SK-N-SH treated with all-trans-retinoic acid at 6 μM for 48 hours (cell line): Measurements from ENCODE around the gene MAGI3.

Experiments used
- ATAC-seq: fragments of 200-7000 bp; cut with Tn5 transposase; 3 replicates; pipeline ENCODE4 v1.9.1; 2020; ENCODE audit warnings: mild to moderate bottlenecking, moderate library complexity
- ARNTL ChIP-seq: fragments of 450-650 bp; formaldehyde crosslinking; IDR thresholded peaks from 2 replicates; pipeline ENCODE4 v1.5.0; 2020; ENCODE audit warnings: low read depth, mild to moderate bottlenecking, moderate library complexity, borderline replicate concordance
- BACH2 ChIP-seq: fragments of 250-450 bp; sonication (Bioruptor Pico); IDR thresholded peaks from 2 replicates; pipeline ENCODE4 v1.9.0; 2021; ENCODE audit warnings: mild to moderate bottlenecking, borderline replicate concordance
- CSDC2 ChIP-seq: fragments of 250-450 bp; sonication (Bioruptor Pico); IDR thresholded peaks from 2 replicates; pipeline ENCODE4 v1.5.0; 2020; ENCODE audit warnings: mild to moderate bottlenecking, moderate library complexity
- ESRRG ChIP-seq: fragments of 250-450 bp; sonication (Bioruptor Pico); IDR thresholded peaks from 2 replicates; pipeline ENCODE4 v1.6.1; 2021; ENCODE audit warnings: mild to moderate bottlenecking
- GLIS3 ChIP-seq: fragments of 250-450 bp; sonication (Bioruptor Pico); IDR thresholded peaks from 2 replicates; pipeline ENCODE4 v1.5.0; 2020; ENCODE audit warnings: mild to moderate bottlenecking, moderate library complexity
- ISL1 ChIP-seq: fragments of 250-450 bp; sonication (Bioruptor Pico); IDR thresholded peaks from 2 replicates; pipeline ENCODE4 v2.1.2; 2022; ENCODE audit warnings: mild to moderate bottlenecking, moderate library complexity
- OSR1 ChIP-seq: fragments of 250-450 bp; sonication (Bioruptor Pico); IDR thresholded peaks from 2 replicates; pipeline ENCODE4 v1.8.0; 2022; ENCODE audit warnings: moderate library complexity, mild to moderate bottlenecking, inconsistent platforms
- PPARA ChIP-seq: fragments of 250-450 bp; sonication (Bioruptor Pico); IDR thresholded peaks from 2 replicates; pipeline ENCODE4 v1.5.0; 2020; ENCODE audit warnings: mild to moderate bottlenecking, borderline replicate concordance
- RARB ChIP-seq: fragments of 250-450 bp; sonication (Bioruptor Pico); IDR thresholded peaks from 2 replicates; pipeline ENCODE4 v1.8.0; 2021; ENCODE audit warnings: mild to moderate bottlenecking, moderate library complexity
- SNAI2 ChIP-seq: fragments of 250-450 bp; sonication (Bioruptor Pico); IDR thresholded peaks from 2 replicates; pipeline ENCODE4 v1.5.0; 2020; ENCODE audit warnings: mild to moderate bottlenecking, moderate library complexity
- TCF4 ChIP-seq: fragments of 250-450 bp; sonication (Bioruptor Pico); IDR thresholded peaks from 2 replicates; pipeline ENCODE4 v1.8.0; 2021; ENCODE audit warnings: mild to moderate bottlenecking, moderate library complexity, borderline replicate concordance
- TOX ChIP-seq: fragments of 250-450 bp; sonication (Bioruptor Pico); IDR thresholded peaks from 2 replicates; pipeline ENCODE4 v1.8.0; 2021; ENCODE audit warnings: mild to moderate bottlenecking, moderate library complexity, borderline replicate concordance
- ZC3H10 ChIP-seq: fragments of 250-450 bp; sonication (Bioruptor Pico); IDR thresholded peaks from 2 replicates; pipeline ENCODE4 v1.5.1; 2021; ENCODE audit warnings: mild to moderate bottlenecking, moderate library complexity
- ZFP3 ChIP-seq: fragments of 250-450 bp; sonication (Bioruptor Pico); IDR thresholded peaks from 2 replicates; pipeline ENCODE4 v1.5.0; 2020; ENCODE audit warnings: mild to moderate bottlenecking, moderate library complexity
- ZFP30 ChIP-seq: fragments of 450-650 bp; formaldehyde crosslinking; IDR thresholded peaks from 2 replicates; pipeline ENCODE4 v1.5.0; 2022; ENCODE audit warnings: mild to moderate bottlenecking, moderate library complexity
- ZNF565 ChIP-seq: fragments of 450-650 bp; formaldehyde crosslinking; conservative IDR thresholded peaks from 2 replicates; pipeline ENCODE4 v1.5.0; 2020; ENCODE audit warnings: low read depth, mild to moderate bottlenecking, moderate library complexity
- ZNF70 ChIP-seq: fragments of 450-650 bp; formaldehyde crosslinking; IDR thresholded peaks from 2 replicates; pipeline ENCODE4 v1.5.0; 2020; ENCODE audit warnings: mild to moderate bottlenecking, moderate library complexity
- ZNF8 ChIP-seq: fragments of 450-650 bp; formaldehyde crosslinking; IDR thresholded peaks from 2 replicates; pipeline ENCODE4 v1.5.0; 2020; ENCODE audit warnings: mild to moderate bottlenecking, moderate library complexity
- TF ChIP-seq, protein P1 (sequence below): fragments of 250-450 bp; sonication (Bioruptor Pico); IDR thresholded peaks from 2 replicates; pipeline ENCODE4 v1.5.0; 2020; ENCODE audit warnings: mild to moderate bottlenecking, moderate library complexity
- TF ChIP-seq, protein P2 (sequence below): fragments of 250-450 bp; sonication (Bioruptor Pico); IDR thresholded peaks from 2 replicates; pipeline ENCODE4 v1.5.1; 2021; ENCODE audit warnings: mild to moderate bottlenecking, moderate library complexity
- TF ChIP-seq, protein P3 (sequence below): fragments of 250-450 bp; sonication (Bioruptor Pico); IDR thresholded peaks from 2 replicates; pipeline ENCODE4 v1.8.0; 2020; ENCODE audit warnings: mild to moderate bottlenecking, moderate library complexity, borderline replicate concordance
- TF ChIP-seq, protein P4 (sequence below): fragments of 250-450 bp; sonication (Bioruptor Pico); IDR thresholded peaks from 2 replicates; pipeline ENCODE4 v1.8.0; 2021; ENCODE audit warnings: low read depth, mild to moderate bottlenecking, moderate library complexity, borderline replicate concordance
- TF ChIP-seq, protein P5 (sequence below): fragments of 250-450 bp; sonication (Bioruptor Pico); IDR thresholded peaks from 2 replicates; pipeline ENCODE4 v1.5.1; 2020; ENCODE audit warnings: low read depth, mild to moderate bottlenecking, moderate library complexity

MAGI3 gene

DNA sequence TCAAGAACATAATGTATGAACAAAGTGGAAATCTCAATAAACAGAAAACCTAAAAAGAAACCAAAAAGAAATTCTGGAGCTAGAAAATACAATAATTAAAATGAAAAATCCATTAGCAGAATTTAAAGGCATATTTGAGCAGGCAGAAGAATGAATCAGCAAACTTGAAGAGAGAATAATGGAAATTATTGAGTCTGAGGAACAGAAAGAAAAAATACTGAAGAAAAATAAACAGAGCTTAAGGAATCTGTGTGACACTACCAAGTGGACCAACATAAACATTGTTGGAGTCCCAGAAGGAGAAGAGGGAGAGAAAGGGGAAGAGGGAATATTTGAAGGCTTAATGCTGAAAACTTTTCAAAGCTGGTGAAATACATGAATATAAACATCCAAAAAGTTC lies 54.5 kb downstream of the MAGI3 start:
- no peak for ATAC-seq

DNA sequence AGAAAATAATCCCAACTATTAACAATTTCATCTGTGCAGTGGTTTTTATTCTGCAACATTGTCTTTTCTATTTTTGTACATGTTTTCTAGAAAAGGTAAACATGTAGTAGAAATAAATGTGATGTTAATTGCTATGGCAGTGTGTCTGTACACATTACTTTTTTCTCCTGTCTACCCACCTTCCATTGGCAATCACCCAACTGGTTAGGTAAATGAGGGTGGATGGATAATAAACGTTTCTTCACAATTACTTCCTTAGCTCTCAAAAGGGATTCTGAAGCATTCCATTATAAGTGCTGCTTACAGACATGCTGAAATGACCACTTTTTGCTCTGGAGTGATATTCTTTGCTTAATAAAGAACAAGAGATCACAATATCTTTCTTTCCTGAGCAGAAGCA lies 61.4 kb downstream of the MAGI3 start:
- TF ChIP-seq, protein P1, sequence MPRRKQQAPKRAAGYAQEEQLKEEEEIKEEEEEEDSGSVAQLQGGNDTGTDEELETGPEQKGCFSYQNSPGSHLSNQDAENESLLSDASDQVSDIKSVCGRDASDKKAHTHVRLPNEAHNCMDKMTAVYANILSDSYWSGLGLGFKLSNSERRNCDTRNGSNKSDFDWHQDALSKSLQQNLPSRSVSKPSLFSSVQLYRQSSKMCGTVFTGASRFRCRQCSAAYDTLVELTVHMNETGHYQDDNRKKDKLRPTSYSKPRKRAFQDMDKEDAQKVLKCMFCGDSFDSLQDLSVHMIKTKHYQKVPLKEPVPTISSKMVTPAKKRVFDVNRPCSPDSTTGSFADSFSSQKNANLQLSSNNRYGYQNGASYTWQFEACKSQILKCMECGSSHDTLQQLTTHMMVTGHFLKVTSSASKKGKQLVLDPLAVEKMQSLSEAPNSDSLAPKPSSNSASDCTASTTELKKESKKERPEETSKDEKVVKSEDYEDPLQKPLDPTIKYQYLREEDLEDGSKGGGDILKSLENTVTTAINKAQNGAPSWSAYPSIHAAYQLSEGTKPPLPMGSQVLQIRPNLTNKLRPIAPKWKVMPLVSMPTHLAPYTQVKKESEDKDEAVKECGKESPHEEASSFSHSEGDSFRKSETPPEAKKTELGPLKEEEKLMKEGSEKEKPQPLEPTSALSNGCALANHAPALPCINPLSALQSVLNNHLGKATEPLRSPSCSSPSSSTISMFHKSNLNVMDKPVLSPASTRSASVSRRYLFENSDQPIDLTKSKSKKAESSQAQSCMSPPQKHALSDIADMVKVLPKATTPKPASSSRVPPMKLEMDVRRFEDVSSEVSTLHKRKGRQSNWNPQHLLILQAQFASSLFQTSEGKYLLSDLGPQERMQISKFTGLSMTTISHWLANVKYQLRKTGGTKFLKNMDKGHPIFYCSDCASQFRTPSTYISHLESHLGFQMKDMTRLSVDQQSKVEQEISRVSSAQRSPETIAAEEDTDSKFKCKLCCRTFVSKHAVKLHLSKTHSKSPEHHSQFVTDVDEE (CRISPR knock-in tag): no peak
- TF ChIP-seq, protein P2, sequence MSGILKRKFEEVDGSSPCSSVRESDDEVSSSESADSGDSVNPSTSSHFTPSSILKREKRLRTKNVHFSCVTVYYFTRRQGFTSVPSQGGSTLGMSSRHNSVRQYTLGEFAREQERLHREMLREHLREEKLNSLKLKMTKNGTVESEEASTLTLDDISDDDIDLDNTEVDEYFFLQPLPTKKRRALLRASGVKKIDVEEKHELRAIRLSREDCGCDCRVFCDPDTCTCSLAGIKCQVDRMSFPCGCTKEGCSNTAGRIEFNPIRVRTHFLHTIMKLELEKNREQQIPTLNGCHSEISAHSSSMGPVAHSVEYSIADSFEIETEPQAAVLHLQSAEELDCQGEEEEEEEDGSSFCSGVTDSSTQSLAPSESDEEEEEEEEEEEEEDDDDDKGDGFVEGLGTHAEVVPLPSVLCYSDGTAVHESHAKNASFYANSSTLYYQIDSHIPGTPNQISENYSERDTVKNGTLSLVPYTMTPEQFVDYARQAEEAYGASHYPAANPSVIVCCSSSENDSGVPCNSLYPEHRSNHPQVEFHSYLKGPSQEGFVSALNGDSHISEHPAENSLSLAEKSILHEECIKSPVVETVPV (CRISPR knock-in tag): no peak
- TF ChIP-seq ISL1 (no peak), OSR1 (CRISPR knock-in tag) (no peak), GLIS3 (CRISPR knock-in tag) (no peak), TCF4 (no peak), RARB (CRISPR knock-in tag) (no peak), ESRRG (no peak), ZC3H10 (no peak), CSDC2 (CRISPR knock-in tag) (no peak), ZFP3 (CRISPR knock-in tag) (no peak), BACH2 (CRISPR knock-in tag) (no peak), ZNF565 (CRISPR knock-in tag) (no peak), SNAI2 (CRISPR knock-in tag) (no peak), PPARA (CRISPR knock-in tag) (no peak), ZNF8 (CRISPR knock-in tag) (no peak), ARNTL (CRISPR knock-in tag) (no peak), ZNF70 (no peak)
- TF ChIP-seq, protein P3, sequence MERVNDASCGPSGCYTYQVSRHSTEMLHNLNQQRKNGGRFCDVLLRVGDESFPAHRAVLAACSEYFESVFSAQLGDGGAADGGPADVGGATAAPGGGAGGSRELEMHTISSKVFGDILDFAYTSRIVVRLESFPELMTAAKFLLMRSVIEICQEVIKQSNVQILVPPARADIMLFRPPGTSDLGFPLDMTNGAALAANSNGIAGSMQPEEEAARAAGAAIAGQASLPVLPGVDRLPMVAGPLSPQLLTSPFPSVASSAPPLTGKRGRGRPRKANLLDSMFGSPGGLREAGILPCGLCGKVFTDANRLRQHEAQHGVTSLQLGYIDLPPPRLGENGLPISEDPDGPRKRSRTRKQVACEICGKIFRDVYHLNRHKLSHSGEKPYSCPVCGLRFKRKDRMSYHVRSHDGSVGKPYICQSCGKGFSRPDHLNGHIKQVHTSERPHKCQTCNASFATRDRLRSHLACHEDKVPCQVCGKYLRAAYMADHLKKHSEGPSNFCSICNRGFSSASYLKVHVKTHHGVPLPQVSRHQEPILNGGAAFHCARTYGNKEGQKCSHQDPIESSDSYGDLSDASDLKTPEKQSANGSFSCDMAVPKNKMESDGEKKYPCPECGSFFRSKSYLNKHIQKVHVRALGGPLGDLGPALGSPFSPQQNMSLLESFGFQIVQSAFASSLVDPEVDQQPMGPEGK (CRISPR knock-in tag): no peak
- TF ChIP-seq, protein P4, sequence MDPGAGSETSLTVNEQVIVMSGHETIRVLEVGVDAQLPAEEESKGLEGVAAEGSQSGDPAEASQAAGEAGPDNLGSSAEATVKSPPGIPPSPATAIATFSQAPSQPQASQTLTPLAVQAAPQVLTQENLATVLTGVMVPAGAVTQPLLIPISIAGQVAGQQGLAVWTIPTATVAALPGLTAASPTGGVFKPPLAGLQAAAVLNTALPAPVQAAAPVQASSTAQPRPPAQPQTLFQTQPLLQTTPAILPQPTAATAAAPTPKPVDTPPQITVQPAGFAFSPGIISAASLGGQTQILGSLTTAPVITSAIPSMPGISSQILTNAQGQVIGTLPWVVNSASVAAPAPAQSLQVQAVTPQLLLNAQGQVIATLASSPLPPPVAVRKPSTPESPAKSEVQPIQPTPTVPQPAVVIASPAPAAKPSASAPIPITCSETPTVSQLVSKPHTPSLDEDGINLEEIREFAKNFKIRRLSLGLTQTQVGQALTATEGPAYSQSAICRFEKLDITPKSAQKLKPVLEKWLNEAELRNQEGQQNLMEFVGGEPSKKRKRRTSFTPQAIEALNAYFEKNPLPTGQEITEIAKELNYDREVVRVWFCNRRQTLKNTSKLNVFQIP (CRISPR knock-in tag): no peak
- TF ChIP-seq, all 23 proteins: peak for 0
- no peak for ATAC-seq

More for the DNA sequence above, 54.5 kb downstream of the MAGI3 start:
- TF ChIP-seq ZFP30 (CRISPR knock-in tag): peak; percentile 58
- TF ChIP-seq PPARA (CRISPR knock-in tag): no peak

DNA sequence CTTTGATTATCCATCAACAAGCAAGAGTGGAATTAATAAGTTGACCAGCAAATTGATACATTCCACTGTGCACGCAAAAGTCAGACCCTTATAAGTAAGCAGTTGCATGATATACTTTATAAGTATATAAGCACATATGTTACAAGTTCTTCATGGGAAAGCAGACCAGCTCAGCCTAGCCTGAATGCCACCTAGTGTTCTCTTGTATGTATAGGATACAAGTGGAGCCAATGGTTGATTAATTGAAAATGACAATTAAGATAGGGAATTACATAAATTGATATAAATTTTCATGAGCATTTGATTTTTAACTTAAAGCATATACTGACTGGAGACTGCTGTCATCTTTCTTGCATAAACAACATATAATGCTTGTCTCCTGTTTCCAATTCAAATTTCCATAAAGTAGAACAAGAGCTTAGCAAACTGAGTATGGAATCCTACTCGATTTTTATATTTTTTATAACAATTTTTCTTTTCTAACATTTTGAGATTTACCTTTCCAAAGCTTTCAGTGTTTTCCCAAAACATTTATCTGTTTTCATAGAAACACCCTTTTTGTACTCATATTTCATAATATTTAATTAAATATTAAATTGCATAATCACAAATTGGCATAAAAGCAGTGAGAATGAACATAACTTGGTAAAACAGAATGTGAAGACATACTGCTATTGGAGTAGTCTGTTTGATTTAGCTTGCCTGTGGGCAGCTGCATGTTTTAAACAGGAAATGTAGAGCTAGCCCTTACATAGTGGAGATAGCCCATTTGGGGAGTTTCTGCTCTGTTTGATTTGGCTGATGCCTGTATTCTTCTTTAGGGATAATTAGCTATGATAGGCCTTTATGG lies 62.8 kb downstream of the MAGI3 start:
- ATAC-seq: peak; percentile 68
- no peak for TF ChIP-seq BACH2 (CRISPR knock-in tag)
- no peak for TF ChIP-seq ZC3H10
- no peak for TF ChIP-seq TCF4
- TF ChIP-seq, protein P4 (CRISPR knock-in tag): no peak
- TF ChIP-seq, protein P2 (CRISPR knock-in tag): no peak
- no peak for TF ChIP-seq TOX
- TF ChIP-seq, protein P5, sequence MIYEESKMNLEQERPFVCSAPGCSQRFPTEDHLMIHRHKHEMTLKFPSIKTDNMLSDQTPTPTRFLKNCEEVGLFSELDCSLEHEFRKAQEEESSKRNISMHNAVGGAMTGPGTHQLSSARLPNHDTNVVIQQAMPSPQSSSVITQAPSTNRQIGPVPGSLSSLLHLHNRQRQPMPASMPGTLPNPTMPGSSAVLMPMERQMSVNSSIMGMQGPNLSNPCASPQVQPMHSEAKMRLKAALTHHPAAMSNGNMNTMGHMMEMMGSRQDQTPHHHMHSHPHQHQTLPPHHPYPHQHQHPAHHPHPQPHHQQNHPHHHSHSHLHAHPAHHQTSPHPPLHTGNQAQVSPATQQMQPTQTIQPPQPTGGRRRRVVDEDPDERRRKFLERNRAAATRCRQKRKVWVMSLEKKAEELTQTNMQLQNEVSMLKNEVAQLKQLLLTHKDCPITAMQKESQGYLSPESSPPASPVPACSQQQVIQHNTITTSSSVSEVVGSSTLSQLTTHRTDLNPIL (CRISPR knock-in tag): no peak
- TF ChIP-seq ARNTL (CRISPR knock-in tag): no peak
- no peak for TF ChIP-seq ISL1
- no peak for TF ChIP-seq SNAI2 (CRISPR knock-in tag)
- no peak for TF ChIP-seq ZNF565 (CRISPR knock-in tag)
